K562 (cell line): Measurements from ENCODE around the gene ADGRB2. TPM values are rescaled to one million over a fixed set of nuclear protein-coding genes. Genes with fewer than 3 reads are reported as not detected.

Experiments used
- BCOR ChIP-seq: fragments of 450-650 bp; IDR thresholded peaks from 2 replicates; pipeline ENCODE4 v1.6.1; 2016
- CHCHD3 ChIP-seq: fragments of 250-450 bp; sonication (Bioruptor Pico); IDR thresholded peaks from 2 replicates; pipeline ENCODE4 v2.1.2; 2022; ENCODE audit warnings: mild to moderate bottlenecking
- CHD4 ChIP-seq: fragments of 200-600 bp; sonication (generic); IDR thresholded peaks from 3 replicates; pipeline ENCODE4 v1.6.1; 2012; ENCODE audit warnings: low read depth, mild to moderate bottlenecking, mixed read lengths, low read length, inconsistent platforms; ENCODE audit not compliant: insufficient read depth, insufficient replicate concordance, poor library complexity, severe bottlenecking
- ESRRA ChIP-seq: fragments of 450-650 bp; IDR thresholded peaks from 2 replicates; pipeline ENCODE4 v1.6.1; 2014; ENCODE audit warnings: low read depth, mild to moderate bottlenecking, moderate library complexity, borderline replicate concordance
- FOSL1 ChIP-seq: fragments of 200-800 bp; sonication (Bioruptor generic); conservative IDR thresholded peaks from 2 replicates; pipeline ENCODE4 v1.6.1; 2016; ENCODE audit warnings: missing genetic modification characterization, missing compliant biosample characterization
- HDAC1 ChIP-seq, 2 experiments: fragments of 450-650 bp; IDR thresholded peaks; 2 replicates each; pipeline ENCODE4 v1.6.1; 2016 to 2017; ENCODE audit warnings: inconsistent platforms in 1 of 2, mild to moderate bottlenecking in 1 of 2, moderate library complexity in 1 of 2
- NFIC ChIP-seq: fragments of 450-650 bp; IDR thresholded peaks from 2 replicates; pipeline ENCODE4 v1.6.1; 2017; ENCODE audit warnings: mild to moderate bottlenecking, inconsistent platforms
- NFRKB ChIP-seq: fragments of 450-650 bp; IDR thresholded peaks from 2 replicates; pipeline ENCODE4 v1.6.1; 2016; ENCODE audit warnings: low read depth
- NR2C1 ChIP-seq, 2 experiments: fragments of 450-650 bp; IDR thresholded peaks; 2 replicates each; pipeline ENCODE4 v1.6.1; 2017; ENCODE audit warnings: mild to moderate bottlenecking in 2 of 2, antibody characterized with exemption in 1 of 2, inconsistent platforms in 1 of 2, missing compliant biosample characterization in 1 of 2, missing genetic modification characterization in 1 of 2
- SMARCA5 ChIP-seq: fragments of 450-650 bp; IDR thresholded peaks from 2 replicates; pipeline ENCODE4 v1.6.1; 2016
- STAG1 ChIP-seq: sonication (generic); formaldehyde crosslinking; IDR thresholded peaks from 2 replicates; pipeline ENCODE4 v1.5.0; 2020; ENCODE audit warnings: missing genetic modification reagents, borderline replicate concordance
- WHSC1 ChIP-seq: IDR thresholded peaks from one replicate; pipeline ENCODE4 v1.6.1; 2012; ENCODE audit warnings: low read length, control low read depth, inconsistent platforms
- ZBTB26 ChIP-seq: fragments of 450-650 bp; formaldehyde crosslinking; IDR thresholded peaks from 2 replicates; pipeline ENCODE4 v1.4.0; 2022; ENCODE audit warnings: missing genetic modification characterization
- ZEB2 ChIP-seq: fragments of 450-650 bp; IDR thresholded peaks from 2 replicates; pipeline ENCODE4 v1.6.1; 2016
- ZNF174 ChIP-seq: fragments of 250-450 bp; sonication (Bioruptor Pico); IDR thresholded peaks from 2 replicates; pipeline ENCODE4 v1.4.0; 2020; ENCODE audit warnings: mild to moderate bottlenecking
- ZNF212 ChIP-seq: fragments of 450-650 bp; formaldehyde crosslinking; IDR thresholded peaks from 2 replicates; pipeline ENCODE4 v1.4.0; 2020; ENCODE audit warnings: mild to moderate bottlenecking
- ZNF311 ChIP-seq: fragments of 250-450 bp; sonication (Bioruptor Pico); IDR thresholded peaks from 2 replicates; pipeline ENCODE4 v1.4.0; 2020; ENCODE audit warnings: mild to moderate bottlenecking, moderate library complexity
- ZNF445 ChIP-seq: fragments of 250-450 bp; sonication (Bioruptor Pico); IDR thresholded peaks from 2 replicates; pipeline ENCODE4 v1.4.0; 2020; ENCODE audit warnings: low read depth, mild to moderate bottlenecking, moderate library complexity
- ZSCAN29 ChIP-seq: fragments of 450-650 bp; IDR thresholded peaks from 2 replicates; pipeline ENCODE4 v1.6.1; 2017
- polyA plus RNA-seq, 8 experiments: library from polyadenylated mRNA; depleted of rRNA in 4 of 8; stranded (reverse) in 5 of 8; unstranded in 3 of 8; fragments of >200 nt; fragmentation: Nextera tagmentation in 2 of 8; fragmentation: Illumina TruSeq in 1 of 8; extraction: Ambion mirVana in 2 of 8; extraction: Trizol in 1 of 8; gene quantifications; 2 replicates each; pipeline versions ENCODE4 v1.2.1 to v1.2.3, GENCODE V29; 2011 to 2014; ENCODE audit warnings: inconsistent platforms in 1 of 8, missing spikeins in 1 of 8
- total RNA-seq, 7 experiments: library from RNA; depleted of rRNA in 6 of 7; stranded (reverse); fragments of >200 nt in 6 of 7; fragmentation: Illumina TruSeq in 2 of 7; extraction: Trizol in 2 of 7; gene quantifications; 2 replicates each; pipeline versions ENCODE4 v1.2.1 to v1.2.3, GENCODE V29; 2011 to 2021; ENCODE audit warnings: low replicate concordance in 1 of 7
- TF ChIP-seq, protein P1 (sequence below): fragments of 200-800 bp; sonication (Bioruptor generic); IDR thresholded peaks from 2 replicates; pipeline ENCODE4 v1.6.1; 2016; ENCODE audit warnings: missing genetic modification characterization, missing compliant biosample characterization
- TF ChIP-seq, protein P2 (sequence below): fragments of 250-450 bp; sonication (Bioruptor Pico); IDR thresholded peaks from 2 replicates; pipeline ENCODE4 v1.4.0; 2020; ENCODE audit warnings: mild to moderate bottlenecking, moderate library complexity
- TF ChIP-seq, protein P3 (sequence below): fragments of 250-450 bp; sonication (Bioruptor Pico); IDR thresholded peaks from 2 replicates; pipeline ENCODE4 v1.8.0; 2021; ENCODE audit warnings: borderline replicate concordance, mild to moderate bottlenecking, moderate library complexity; ENCODE audit not compliant: poor library complexity, severe bottlenecking

Gene ADGRB2
- total and polyA plus RNA-seq, 9 of the 15 experiments (the other 6 are each of a cell fraction or from before 2014, with no cell fraction given): 0.04 to 0.23 (median 0.20) TPM; not detected in 2

- TF ChIP-seq HDAC1 (IDR thresholded peaks at IDR 0.05) (0 out of 4 replicates have a peak, but pooled peaks of 1 of the 2 experiments have one; percentile 10), WHSC1 (no peak), ZSCAN29 (no peak), ZBTB26 (CRISPR knock-in tag) (no peak), SMARCA5 (peak; percentile 93), ESRRA (peak; percentile 96), ZNF212 (no peak), NFIC (no peak), FOSL1 (no peak), CHD4 (peak; percentile 97), STAG1 (CRISPR knock-in tag) (no peak), NFRKB (no peak), BCOR (peak; percentile 99), ZNF445 (CRISPR knock-in tag) (no peak), ZNF174 (CRISPR knock-in tag) (no peak), ZNF311 (CRISPR knock-in tag) (no peak), ZEB2 (no peak), CHCHD3 (no peak), NR2C1 (IDR thresholded peaks at IDR 0.05) (no peak), NR2C1 (tag; IDR thresholded peaks at IDR 0.05) (no peak)
- TF ChIP-seq, protein P1, sequence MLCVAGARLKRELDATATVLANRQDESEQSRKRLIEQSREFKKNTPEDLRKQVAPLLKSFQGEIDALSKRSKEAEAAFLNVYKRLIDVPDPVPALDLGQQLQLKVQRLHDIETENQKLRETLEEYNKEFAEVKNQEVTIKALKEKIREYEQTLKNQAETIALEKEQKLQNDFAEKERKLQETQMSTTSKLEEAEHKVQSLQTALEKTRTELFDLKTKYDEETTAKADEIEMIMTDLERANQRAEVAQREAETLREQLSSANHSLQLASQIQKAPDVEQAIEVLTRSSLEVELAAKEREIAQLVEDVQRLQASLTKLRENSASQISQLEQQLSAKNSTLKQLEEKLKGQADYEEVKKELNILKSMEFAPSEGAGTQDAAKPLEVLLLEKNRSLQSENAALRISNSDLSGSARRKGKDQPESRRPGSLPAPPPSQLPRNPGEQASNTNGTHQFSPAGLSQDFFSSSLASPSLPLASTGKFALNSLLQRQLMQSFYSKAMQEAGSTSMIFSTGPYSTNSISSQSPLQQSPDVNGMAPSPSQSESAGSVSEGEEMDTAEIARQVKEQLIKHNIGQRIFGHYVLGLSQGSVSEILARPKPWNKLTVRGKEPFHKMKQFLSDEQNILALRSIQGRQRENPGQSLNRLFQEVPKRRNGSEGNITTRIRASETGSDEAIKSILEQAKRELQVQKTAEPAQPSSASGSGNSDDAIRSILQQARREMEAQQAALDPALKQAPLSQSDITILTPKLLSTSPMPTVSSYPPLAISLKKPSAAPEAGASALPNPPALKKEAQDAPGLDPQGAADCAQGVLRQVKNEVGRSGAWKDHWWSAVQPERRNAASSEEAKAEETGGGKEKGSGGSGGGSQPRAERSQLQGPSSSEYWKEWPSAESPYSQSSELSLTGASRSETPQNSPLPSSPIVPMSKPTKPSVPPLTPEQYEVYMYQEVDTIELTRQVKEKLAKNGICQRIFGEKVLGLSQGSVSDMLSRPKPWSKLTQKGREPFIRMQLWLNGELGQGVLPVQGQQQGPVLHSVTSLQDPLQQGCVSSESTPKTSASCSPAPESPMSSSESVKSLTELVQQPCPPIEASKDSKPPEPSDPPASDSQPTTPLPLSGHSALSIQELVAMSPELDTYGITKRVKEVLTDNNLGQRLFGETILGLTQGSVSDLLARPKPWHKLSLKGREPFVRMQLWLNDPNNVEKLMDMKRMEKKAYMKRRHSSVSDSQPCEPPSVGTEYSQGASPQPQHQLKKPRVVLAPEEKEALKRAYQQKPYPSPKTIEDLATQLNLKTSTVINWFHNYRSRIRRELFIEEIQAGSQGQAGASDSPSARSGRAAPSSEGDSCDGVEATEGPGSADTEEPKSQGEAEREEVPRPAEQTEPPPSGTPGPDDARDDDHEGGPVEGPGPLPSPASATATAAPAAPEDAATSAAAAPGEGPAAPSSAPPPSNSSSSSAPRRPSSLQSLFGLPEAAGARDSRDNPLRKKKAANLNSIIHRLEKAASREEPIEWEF: no peak
- TF ChIP-seq, protein P2, sequence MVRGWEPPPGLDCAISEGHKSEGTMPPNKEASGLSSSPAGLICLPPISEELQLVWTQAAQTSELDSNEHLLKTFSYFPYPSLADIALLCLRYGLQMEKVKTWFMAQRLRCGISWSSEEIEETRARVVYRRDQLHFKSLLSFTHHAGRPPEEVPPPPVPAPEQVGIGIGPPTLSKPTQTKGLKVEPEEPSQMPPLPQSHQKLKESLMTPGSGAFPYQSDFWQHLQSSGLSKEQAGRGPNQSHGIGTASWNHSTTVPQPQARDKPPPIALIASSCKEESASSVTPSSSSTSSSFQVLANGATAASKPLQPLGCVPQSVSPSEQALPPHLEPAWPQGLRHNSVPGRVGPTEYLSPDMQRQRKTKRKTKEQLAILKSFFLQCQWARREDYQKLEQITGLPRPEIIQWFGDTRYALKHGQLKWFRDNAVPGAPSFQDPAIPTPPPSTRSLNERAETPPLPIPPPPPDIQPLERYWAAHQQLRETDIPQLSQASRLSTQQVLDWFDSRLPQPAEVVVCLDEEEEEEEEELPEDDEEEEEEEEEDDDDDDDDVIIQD (CRISPR knock-in tag): no peak
- TF ChIP-seq, protein P3, sequence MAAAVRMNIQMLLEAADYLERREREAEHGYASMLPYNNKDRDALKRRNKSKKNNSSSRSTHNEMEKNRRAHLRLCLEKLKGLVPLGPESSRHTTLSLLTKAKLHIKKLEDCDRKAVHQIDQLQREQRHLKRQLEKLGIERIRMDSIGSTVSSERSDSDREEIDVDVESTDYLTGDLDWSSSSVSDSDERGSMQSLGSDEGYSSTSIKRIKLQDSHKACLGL (CRISPR knock-in tag): no peak
Observed at GRCh38 chr1:31812158-31812829, 48.2 kb upstream of the ADGRB2 start (continued).
